Body of pancreas (tissue), 4 donors: Measurements from ENCODE around the gene ALG1L2.
"Not testable (repeated sequence)": the region's sequence is repeated elsewhere in the genome, so short reads cannot be mapped to it uniquely, and the experiment has no call there.

Source experiments
- CTCF ChIP-seq, 7 experiments: fragments of 450-650 bp in 4 of 7; fragments of 200-600 bp in 3 of 7; sonication (generic) in 3 of 7; IDR thresholded peaks; one replicate each; pipeline ENCODE4 v1.5.1; 2016 to 2019; ENCODE audit warnings: antibody characterized with exemption in 7 of 7
- POLR2A ChIP-seq, 3 donors: fragments of 450-650 bp; IDR thresholded peaks; one replicate each; pipeline ENCODE4 v1.6.1; 2016; ENCODE audit warnings: antibody characterized with exemption in 3 of 3, mild to moderate bottlenecking in 2 of 3

GRCh38 chr3:130098639-130099385 lies 17.2 kb downstream of the ALG1L2 start:
- not testable (repeated sequence) for TF ChIP-seq CTCF, POLR2A (IDR thresholded peaks at IDR 0.05)
